SKM-1 treated with dmso at 0.1 percent for 144 hours (cell line): ENCODE data around the gene RBM28.

Source experiments
- DNase-seq: peaks from one replicate; lab custom pipeline; 2025; ENCODE audit not compliant: unreplicated experiment; lab: John Stamatoyannopoulos, UW

Gene RBM28

DNA sequence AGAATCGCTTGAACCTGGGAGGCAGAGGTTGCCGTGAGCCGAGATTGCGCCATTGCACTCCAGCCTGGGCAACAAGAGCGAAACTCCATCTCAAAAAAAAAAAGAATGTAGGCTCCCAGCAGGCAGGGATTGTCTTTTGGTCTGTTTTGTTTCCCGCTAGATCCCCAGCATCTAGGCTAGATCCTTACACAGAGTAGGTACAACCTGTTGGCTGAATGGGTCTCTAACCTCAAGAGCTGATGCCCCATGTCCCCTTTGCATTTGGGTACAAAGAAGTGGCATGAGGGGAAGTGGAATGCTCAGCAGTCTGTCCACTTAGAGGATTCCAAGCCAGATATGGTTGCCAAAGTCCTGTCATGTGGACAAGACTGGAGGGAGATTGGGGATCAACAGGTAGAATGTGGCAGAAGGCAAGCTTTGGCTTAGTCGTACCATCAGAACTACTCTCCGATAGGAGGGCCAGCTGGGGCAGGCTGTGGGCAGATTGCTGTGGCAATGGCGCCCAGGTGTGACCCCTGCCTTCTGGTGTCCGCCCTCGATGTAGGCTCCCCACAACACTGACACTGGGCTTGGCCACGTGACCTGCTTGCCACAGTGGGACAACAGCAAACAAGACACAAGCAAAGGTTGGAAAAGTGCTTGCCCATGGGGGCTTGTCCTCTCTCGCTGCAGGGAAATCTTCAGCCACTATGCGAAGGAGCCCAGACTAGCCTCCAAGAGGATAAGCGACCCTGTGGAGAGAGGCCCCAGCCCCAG lies 81.3 kb downstream of the RBM28 start:
- DNase-seq: no peak

DNA sequence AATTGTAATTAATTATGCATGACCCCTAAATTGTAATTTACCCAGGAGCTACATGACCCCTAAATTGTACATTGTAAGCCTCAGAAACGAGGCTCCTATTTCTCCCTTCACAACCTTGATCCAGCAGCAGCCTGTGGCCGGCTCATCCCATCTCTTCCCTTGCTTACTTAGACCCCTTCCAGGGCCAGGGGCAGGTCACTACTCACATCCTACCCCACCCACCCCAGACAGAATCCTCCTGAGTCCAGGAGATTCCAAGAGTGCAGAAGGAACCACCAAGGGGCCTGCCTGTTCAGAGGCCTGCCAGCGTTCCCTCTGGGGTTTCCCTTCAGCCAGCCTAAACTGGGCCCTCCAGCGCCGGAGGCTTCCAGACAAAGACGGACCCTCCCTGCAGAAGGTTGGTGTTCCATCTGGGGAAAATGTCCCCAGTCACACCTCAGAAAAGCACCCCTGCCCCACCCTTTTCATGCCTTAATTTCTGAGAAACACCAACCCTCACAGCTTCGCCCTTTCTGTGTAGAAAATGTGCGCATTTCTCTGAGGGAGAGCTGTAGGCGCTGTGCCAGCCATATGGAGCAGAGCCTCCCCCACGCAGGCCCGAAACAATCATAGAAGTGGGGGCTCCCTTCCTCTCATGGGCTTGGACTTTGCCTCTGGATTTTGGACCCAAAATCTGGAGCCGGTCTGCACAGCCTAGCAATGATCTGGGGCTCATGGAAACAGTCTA lies 83.5 kb downstream of the RBM28 start:
- DNase-seq: no peak

- DNase-seq: no peak
Measured at GRCh38 chr7:128259131-128260061, 84.3 kb downstream of the RBM28 start.

- DNase-seq: no peak
Measured at GRCh38 chr7:128257458-128257857, 86.2 kb downstream of the RBM28 start.

GRCh38 chr7:128255271-128255670 lies 88.4 kb downstream of the RBM28 start:
- no peak for DNase-seq

DNA sequence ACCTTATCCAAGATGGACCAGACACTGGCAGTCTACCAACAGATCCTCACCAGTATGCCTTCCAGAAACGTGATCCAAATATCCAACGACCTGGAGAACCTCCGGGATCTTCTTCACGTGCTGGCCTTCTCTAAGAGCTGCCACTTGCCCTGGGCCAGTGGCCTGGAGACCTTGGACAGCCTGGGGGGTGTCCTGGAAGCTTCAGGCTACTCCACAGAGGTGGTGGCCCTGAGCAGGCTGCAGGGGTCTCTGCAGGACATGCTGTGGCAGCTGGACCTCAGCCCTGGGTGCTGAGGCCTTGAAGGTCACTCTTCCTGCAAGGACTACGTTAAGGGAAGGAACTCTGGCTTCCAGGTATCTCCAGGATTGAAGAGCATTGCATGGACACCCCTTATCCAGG lies 89.2 kb downstream of the RBM28 start:
- DNase-seq: no peak

DNA sequence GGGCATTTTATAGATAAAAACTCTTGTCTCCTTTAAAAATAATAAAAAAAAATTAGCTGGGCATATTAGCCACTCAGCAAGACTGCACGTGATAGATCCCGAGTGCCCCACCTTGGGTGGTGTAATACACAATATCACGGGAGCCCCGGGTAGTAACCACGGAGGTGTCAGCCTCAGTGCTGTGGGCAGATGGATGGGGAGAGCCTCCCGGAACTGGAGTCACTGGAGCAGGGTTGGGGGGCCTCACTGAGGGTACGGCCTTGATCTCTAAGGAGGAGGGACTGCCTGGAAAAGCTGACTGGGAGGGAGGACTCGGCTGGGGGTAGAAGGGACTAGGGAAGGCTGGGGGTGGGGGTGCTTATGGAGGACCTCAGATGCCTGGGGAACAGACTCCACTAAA lies 90.0 kb downstream of the RBM28 start:
- no peak for DNase-seq

GRCh38 chr7:128251337-128251736 lies 92.4 kb downstream of the RBM28 start:
- DNase-seq: no peak
